BJ (cell line): ENCODE data around the gene INHBB. TPM values are rescaled to one million over a fixed set of nuclear protein-coding genes. Genes with fewer than 3 reads are reported as not detected.

Experiments used
- CTCF ChIA-PET: fragments of 350-600 bp; formaldehyde crosslinking; extraction: SDS; loops from one replicate; lab custom pipeline; 2021; ENCODE audit warnings: antibody characterized with exemption, inconsistent platforms; lab: Yijun Ruan, JAX
- POLR2A ChIA-PET: fragments of 300-600 bp; sonication (Branson Sonifier 250); formaldehyde crosslinking; extraction: SDS; loops from one replicate; lab custom pipeline; 2021; ENCODE audit warnings: antibody characterized with exemption; lab: Charles Lee
- DNase-seq: peaks from one replicate; pipeline ENCODE4 v3.0.0-alpha.2; 2011; ENCODE audit warnings: low read depth
- H3K27me3 ChIP-seq: 2 replicates; pipeline ENCODE4 v1.6.0; 2011; ENCODE audit warnings: low read length; ENCODE audit not compliant: control insufficient read depth, insufficient read depth
- H3K36me3 ChIP-seq: 2 replicates; pipeline ENCODE4 v1.5.1; 2011; ENCODE audit warnings: low read length; ENCODE audit not compliant: control insufficient read depth, insufficient read depth
- H3K4me3 ChIP-seq: 2 replicates; pipeline ENCODE4 v1.5.1; 2011; ENCODE audit warnings: low read depth, mild to moderate bottlenecking, control low read depth, low read length
- polyA plus RNA-seq: library from polyadenylated mRNA; depleted of rRNA; stranded (reverse); fragments of >200 nt; gene quantifications from 2 replicates; pipeline ENCODE4 v1.2.3, GENCODE V29; 2011
- TF ChIP-seq, protein P1 (sequence below): IDR thresholded peaks from 2 replicates; pipeline ENCODE4 v1.5.1; 2011; ENCODE audit warnings: low read depth, mild to moderate bottlenecking, control low read depth, inconsistent platforms, low read length, moderate library complexity; ENCODE audit not compliant: insufficient read depth

The INHBB gene
- polyA plus RNA-seq, 1 experiment, result 3.9 TPM

DNA sequence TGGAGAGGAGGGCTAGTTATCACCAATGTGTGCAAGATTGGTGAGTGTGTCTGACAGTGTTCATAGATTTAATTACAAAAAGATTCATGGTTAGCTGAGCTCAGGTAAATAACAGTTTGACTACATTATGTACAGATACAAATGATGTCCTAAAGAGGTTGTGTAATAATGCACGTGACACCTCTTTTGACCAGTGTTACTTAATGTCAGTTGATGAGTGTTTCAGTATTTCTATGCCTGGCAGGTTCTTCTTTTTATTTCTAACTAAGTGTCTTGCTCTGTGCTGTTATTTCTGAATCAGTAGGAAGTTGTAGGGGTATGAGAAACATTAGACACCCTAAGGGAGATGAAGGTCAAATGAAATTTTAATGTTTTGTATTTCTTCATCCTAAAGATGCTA, 7.9 kb upstream of the INHBB start:
- Histone ChIP-seq H3K4me3 (no peak overlapping the region), H3K27me3 (peaks cover 29% of the 10 kb centered on the region), H3K36me3 (no peaks in the 10 kb centered on the region)
- ChIA-PET CTCF (no interaction called here), POLR2A (no interaction called here)
- TF ChIP-seq, protein P1, sequence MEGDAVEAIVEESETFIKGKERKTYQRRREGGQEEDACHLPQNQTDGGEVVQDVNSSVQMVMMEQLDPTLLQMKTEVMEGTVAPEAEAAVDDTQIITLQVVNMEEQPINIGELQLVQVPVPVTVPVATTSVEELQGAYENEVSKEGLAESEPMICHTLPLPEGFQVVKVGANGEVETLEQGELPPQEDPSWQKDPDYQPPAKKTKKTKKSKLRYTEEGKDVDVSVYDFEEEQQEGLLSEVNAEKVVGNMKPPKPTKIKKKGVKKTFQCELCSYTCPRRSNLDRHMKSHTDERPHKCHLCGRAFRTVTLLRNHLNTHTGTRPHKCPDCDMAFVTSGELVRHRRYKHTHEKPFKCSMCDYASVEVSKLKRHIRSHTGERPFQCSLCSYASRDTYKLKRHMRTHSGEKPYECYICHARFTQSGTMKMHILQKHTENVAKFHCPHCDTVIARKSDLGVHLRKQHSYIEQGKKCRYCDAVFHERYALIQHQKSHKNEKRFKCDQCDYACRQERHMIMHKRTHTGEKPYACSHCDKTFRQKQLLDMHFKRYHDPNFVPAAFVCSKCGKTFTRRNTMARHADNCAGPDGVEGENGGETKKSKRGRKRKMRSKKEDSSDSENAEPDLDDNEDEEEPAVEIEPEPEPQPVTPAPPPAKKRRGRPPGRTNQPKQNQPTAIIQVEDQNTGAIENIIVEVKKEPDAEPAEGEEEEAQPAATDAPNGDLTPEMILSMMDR, result no peak
- DNase-seq, result no peak

GRCh38 chr2:120341977-120342376, 4.0 kb upstream of the INHBB start:
- TF ChIP-seq, protein P1, result no peak
- no peak for DNase-seq
- Histone ChIP-seq H3K27me3 (peaks cover 23% of the 10 kb centered on the region), H3K36me3 (no peaks in the 10 kb centered on the region), H3K4me3 (no peak overlapping the region)
- CTCF ChIA-PET, result interaction anchor here (0.9 to 7.8 kb wide), 10 partner anchors 15 to 340 kb away, joined by 3 to 137 read pairs (median 5); no protein-coding TSS in a partner anchor
- POLR2A ChIA-PET, result no interaction called here

- TF ChIP-seq, protein P1, result no peak
- CTCF ChIA-PET, result interaction anchor here (0.6 to 7.8 kb wide), 20 partner anchors 16 to 347 kb away, joined by 3 to 137 read pairs (median 6); no protein-coding TSS in a partner anchor
- H3K4me3 ChIP-seq, result no peak overlapping the region
- no peak for DNase-seq
- peaks cover 25% of the 10 kb centered on the region for H3K27me3 ChIP-seq
- H3K36me3 ChIP-seq, result no peaks in the 10 kb centered on the region
- POLR2A ChIA-PET, result no interaction called here
Measured at GRCh38 chr2:120342446-120342845, 3.5 kb upstream of the INHBB start.

DNA sequence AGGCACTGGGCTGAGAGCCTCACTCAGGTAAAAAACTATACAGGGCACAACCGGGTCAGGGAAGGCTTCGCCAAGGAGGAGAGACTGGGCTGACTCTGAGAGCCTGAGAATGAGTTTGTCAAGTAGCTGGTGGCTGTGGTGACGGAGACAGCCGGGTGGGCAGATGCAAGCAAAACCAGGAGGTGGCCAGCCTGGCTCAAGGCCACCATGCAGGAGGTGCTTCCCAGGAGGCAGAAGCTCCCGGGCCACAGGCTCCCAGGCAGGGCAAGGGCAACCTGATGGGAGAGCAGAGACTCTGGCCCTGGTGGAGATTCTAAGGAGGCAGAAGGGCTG, 2.9 kb upstream of the INHBB start:
- no peaks in the 10 kb centered on the region for H3K36me3 ChIP-seq
- peaks cover 28% of the 10 kb centered on the region for H3K27me3 ChIP-seq
- TF ChIP-seq, protein P1, result no peak
- DNase-seq, result no peak
- ChIA-PET CTCF (interaction anchor here (0.6 to 7.8 kb wide), 44 partner anchors 9 to 737 kb away, joined by 3 to 137 read pairs (median 4); no protein-coding TSS in a partner anchor), POLR2A (interaction anchor here (0.5 kb wide), 1 partner anchor 341 kb away, joined by 3 read pairs; no protein-coding TSS in a partner anchor)
- no peak overlapping the region for H3K4me3 ChIP-seq

- POLR2A ChIA-PET, result interaction anchor here (0.5 kb wide), 1 partner anchor 341 kb away, joined by 3 read pairs; no protein-coding TSS in a partner anchor
- H3K27me3 ChIP-seq, result peaks cover 30% of the 10 kb centered on the region
Measured at GRCh38 chr2:120343433-120344105, 2.4 kb upstream of the INHBB start.

More at GRCh38 chr2:120343433-120344105, 2.4 kb upstream of the INHBB start:
- Histone ChIP-seq H3K4me3 (no peak overlapping the region), H3K36me3 (no peaks in the 10 kb centered on the region)
- CTCF ChIA-PET, result interaction anchor here (0.7 to 7.8 kb wide), 47 partner anchors 9 to 736 kb away, joined by 3 to 137 read pairs (median 4); no protein-coding TSS in a partner anchor
- TF ChIP-seq, protein P1, result peak; percentile 83
- no peak for DNase-seq
